ENCODE data around the gene PKP3.
"Not testable (repeated sequence)": the region's sequence is repeated elsewhere in the genome, so short reads cannot be mapped to it uniquely, and the experiment has no call there.

PKP3 gene

GRCh38 chr11:424766-425165 lies 30.8 kb downstream of the PKP3 start:
- H3K36me3 ChIP-seq (ENCODE audit: control insufficient read depth in 2 of 2, insufficient read depth in 2 of 2, low read length in 2 of 2); H3K9ac ChIP-seq (ENCODE audit: low read length in 2 of 2); H3K4me3 ChIP-seq (ENCODE audit: low read length in 2 of 2); H3K4me1 ChIP-seq (ENCODE audit: control insufficient read depth, insufficient read depth, low read length); H3K9me3 ChIP-seq (ENCODE audit: control insufficient read depth in 2 of 2, low read length in 2 of 2); H3K27ac ChIP-seq (ENCODE audit: low read length): not testable (repeated sequence)
- peaks cover 10 to 13% of the 10 kb centered on the region in 2 donors for H3K27me3 ChIP-seq (ENCODE audit: control insufficient read depth in 1 of 2, insufficient read depth in 2 of 2, low read length in 2 of 2)

- Histone ChIP-seq H3K36me3 (ENCODE audit: control insufficient read depth in 2 of 2, insufficient read depth in 2 of 2, low read length in 2 of 2) (no peaks in the 10 kb centered on the region), H3K9me3 (ENCODE audit: control insufficient read depth in 2 of 2, low read length in 2 of 2) (no peaks in the 10 kb centered on the region), H3K27me3 (ENCODE audit: control insufficient read depth in 1 of 2, insufficient read depth in 2 of 2, low read length in 2 of 2) (peaks cover 7 to 8% of the 10 kb centered on the region in 2 donors), H3K27ac (ENCODE audit: low read length) (no peak overlapping the region), H3K4me3 (ENCODE audit: low read length in 2 of 2) (no peak overlapping the region), H3K9ac (ENCODE audit: low read length in 2 of 2) (no peak overlapping the region), H3K4me1 (ENCODE audit: control insufficient read depth, insufficient read depth, low read length) (no peaks in the 10 kb centered on the region)
These were observed 31.3 kb downstream of the PKP3 start for GRCh38 chr11:425301-425700.

- Histone ChIP-seq H3K27me3 (ENCODE audit: control insufficient read depth in 1 of 2, insufficient read depth in 2 of 2, low read length in 2 of 2) (peaks cover 5 to 7% of the 10 kb centered on the region in 2 donors), H3K9me3 (ENCODE audit: control insufficient read depth in 2 of 2, low read length in 2 of 2) (no peaks in the 10 kb centered on the region), H3K4me1 (ENCODE audit: control insufficient read depth, insufficient read depth, low read length) (no peaks in the 10 kb centered on the region), H3K9ac (ENCODE audit: low read length in 2 of 2) (no peak overlapping the region), H3K4me3 (ENCODE audit: low read length in 2 of 2) (no peak overlapping the region), H3K36me3 (ENCODE audit: control insufficient read depth in 2 of 2, insufficient read depth in 2 of 2, low read length in 2 of 2) (no peaks in the 10 kb centered on the region), H3K27ac (ENCODE audit: low read length) (no peak overlapping the region)
These were observed 32.8 kb downstream of the PKP3 start for GRCh38 chr11:426851-427250.

GRCh38 chr11:428295-428694 lies 34.3 kb downstream of the PKP3 start:
- no peaks in the 10 kb centered on the region for H3K36me3 ChIP-seq (ENCODE audit: control insufficient read depth in 2 of 2, insufficient read depth in 2 of 2, low read length in 2 of 2)
- no peak overlapping the region for H3K4me3 ChIP-seq (ENCODE audit: low read length in 2 of 2)
- H3K27ac ChIP-seq (ENCODE audit: low read length) = no peak overlapping the region
- H3K9ac ChIP-seq (ENCODE audit: low read length in 2 of 2) = no peak overlapping the region
- peaks cover 7% of the 10 kb centered on the region in 2 donors for H3K27me3 ChIP-seq (ENCODE audit: control insufficient read depth in 1 of 2, insufficient read depth in 2 of 2, low read length in 2 of 2)
- H3K9me3 ChIP-seq (ENCODE audit: control insufficient read depth in 2 of 2, low read length in 2 of 2) = no peaks in the 10 kb centered on the region
- no peaks in the 10 kb centered on the region for H3K4me1 ChIP-seq (ENCODE audit: control insufficient read depth, insufficient read depth, low read length)

GRCh38 chr11:429391-429790 lies 35.4 kb downstream of the PKP3 start:
- Histone ChIP-seq H3K27ac (ENCODE audit: low read length) (no peak overlapping the region), H3K9ac (ENCODE audit: low read length in 2 of 2) (no peak overlapping the region), H3K4me1 (ENCODE audit: control insufficient read depth, insufficient read depth, low read length) (no peaks in the 10 kb centered on the region), H3K36me3 (ENCODE audit: control insufficient read depth in 2 of 2, insufficient read depth in 2 of 2, low read length in 2 of 2) (no peaks in the 10 kb centered on the region), H3K27me3 (ENCODE audit: control insufficient read depth in 1 of 2, insufficient read depth in 2 of 2, low read length in 2 of 2) (peaks cover 2 to 3% of the 10 kb centered on the region in 2 donors), H3K4me3 (ENCODE audit: low read length in 2 of 2) (no peak overlapping the region), H3K9me3 (ENCODE audit: control insufficient read depth in 2 of 2, low read length in 2 of 2) (no peaks in the 10 kb centered on the region)

GRCh38 chr11:429931-430456 lies 36.0 kb downstream of the PKP3 start:
- Histone ChIP-seq H3K9ac (ENCODE audit: low read length in 2 of 2) (no peak overlapping the region), H3K9me3 (ENCODE audit: control insufficient read depth in 2 of 2, low read length in 2 of 2) (no peaks in the 10 kb centered on the region), H3K36me3 (ENCODE audit: control insufficient read depth in 2 of 2, insufficient read depth in 2 of 2, low read length in 2 of 2) (no peaks in the 10 kb centered on the region), H3K27me3 (ENCODE audit: control insufficient read depth in 1 of 2, insufficient read depth in 2 of 2, low read length in 2 of 2) (peaks cover 0 to 2% of the 10 kb centered on the region in 2 donors), H3K27ac (ENCODE audit: low read length) (no peak overlapping the region), H3K4me3 (ENCODE audit: low read length in 2 of 2) (no peak overlapping the region), H3K4me1 (ENCODE audit: control insufficient read depth, insufficient read depth, low read length) (no peaks in the 10 kb centered on the region)

GRCh38 chr11:431921-432320 lies 37.9 kb downstream of the PKP3 start:
- Histone ChIP-seq H3K27me3 (ENCODE audit: control insufficient read depth in 1 of 2, insufficient read depth in 2 of 2, low read length in 2 of 2) (peaks cover 0 to 2% of the 10 kb centered on the region in 2 donors), H3K9me3 (ENCODE audit: control insufficient read depth in 2 of 2, low read length in 2 of 2) (no peaks in the 10 kb centered on the region), H3K27ac (ENCODE audit: low read length) (no peak overlapping the region), H3K9ac (ENCODE audit: low read length in 2 of 2) (no peak overlapping the region), H3K4me3 (ENCODE audit: low read length in 2 of 2) (no peak overlapping the region), H3K36me3 (ENCODE audit: control insufficient read depth in 2 of 2, insufficient read depth in 2 of 2, low read length in 2 of 2) (no peaks in the 10 kb centered on the region), H3K4me1 (ENCODE audit: control insufficient read depth, insufficient read depth, low read length) (no peaks in the 10 kb centered on the region)

GRCh38 chr11:432501-433100 lies 38.6 kb downstream of the PKP3 start:
- Histone ChIP-seq H3K27ac (ENCODE audit: low read length) (no peak overlapping the region), H3K9me3 (ENCODE audit: control insufficient read depth in 2 of 2, low read length in 2 of 2) (no peaks in the 10 kb centered on the region), H3K36me3 (ENCODE audit: control insufficient read depth in 2 of 2, insufficient read depth in 2 of 2, low read length in 2 of 2) (no peaks in the 10 kb centered on the region), H3K4me1 (ENCODE audit: control insufficient read depth, insufficient read depth, low read length) (no peaks in the 10 kb centered on the region), H3K9ac (ENCODE audit: low read length in 2 of 2) (no peak overlapping the region), H3K27me3 (ENCODE audit: control insufficient read depth in 1 of 2, insufficient read depth in 2 of 2, low read length in 2 of 2) (peaks cover 0 to 2% of the 10 kb centered on the region in 2 donors), H3K4me3 (ENCODE audit: low read length in 2 of 2) (no peak overlapping the region)

- H3K36me3 ChIP-seq (ENCODE audit: control insufficient read depth in 2 of 2, insufficient read depth in 2 of 2, low read length in 2 of 2) = no peaks in the 10 kb centered on the region
- peaks cover 0 to 3% of the 10 kb centered on the region in 2 donors for H3K27me3 ChIP-seq (ENCODE audit: control insufficient read depth in 1 of 2, insufficient read depth in 2 of 2, low read length in 2 of 2)
- no peaks in the 10 kb centered on the region for H3K9me3 ChIP-seq (ENCODE audit: control insufficient read depth in 2 of 2, low read length in 2 of 2)
- H3K27ac ChIP-seq (ENCODE audit: low read length) = no peak overlapping the region
- H3K4me1 ChIP-seq (ENCODE audit: control insufficient read depth, insufficient read depth, low read length) = no peaks in the 10 kb centered on the region
- H3K4me3 ChIP-seq (ENCODE audit: low read length in 2 of 2) = no peak overlapping the region
- H3K9ac ChIP-seq (ENCODE audit: low read length in 2 of 2) = no peak overlapping the region
These were observed 39.1 kb downstream of the PKP3 start for GRCh38 chr11:433111-433510.

- Histone ChIP-seq H3K9me3 (ENCODE audit: control insufficient read depth in 2 of 2, low read length in 2 of 2) (no peaks in the 10 kb centered on the region), H3K4me3 (ENCODE audit: low read length in 2 of 2) (no peak overlapping the region), H3K4me1 (ENCODE audit: control insufficient read depth, insufficient read depth, low read length) (no peaks in the 10 kb centered on the region), H3K27ac (ENCODE audit: low read length) (no peak overlapping the region), H3K36me3 (ENCODE audit: control insufficient read depth in 2 of 2, insufficient read depth in 2 of 2, low read length in 2 of 2) (no peaks in the 10 kb centered on the region), H3K9ac (ENCODE audit: low read length in 2 of 2) (no peak overlapping the region), H3K27me3 (ENCODE audit: control insufficient read depth in 1 of 2, insufficient read depth in 2 of 2, low read length in 2 of 2) (peaks cover under 1 to 3% of the 10 kb centered on the region in 2 donors)
These were observed 39.6 kb downstream of the PKP3 start for GRCh38 chr11:433641-434040.

- H3K9ac ChIP-seq (ENCODE audit: low read length in 2 of 2) = no peak overlapping the region
- no peaks in the 10 kb centered on the region for H3K36me3 ChIP-seq (ENCODE audit: control insufficient read depth in 2 of 2, insufficient read depth in 2 of 2, low read length in 2 of 2)
- H3K27me3 ChIP-seq (ENCODE audit: control insufficient read depth in 1 of 2, insufficient read depth in 2 of 2, low read length in 2 of 2) = peaks cover 4 to 7% of the 10 kb centered on the region in 2 donors
- no peaks in the 10 kb centered on the region for H3K9me3 ChIP-seq (ENCODE audit: control insufficient read depth in 2 of 2, low read length in 2 of 2)
- no peak overlapping the region for H3K27ac ChIP-seq (ENCODE audit: low read length)
- no peaks in the 10 kb centered on the region for H3K4me1 ChIP-seq (ENCODE audit: control insufficient read depth, insufficient read depth, low read length)
- H3K4me3 ChIP-seq (ENCODE audit: low read length in 2 of 2) = no peak overlapping the region
These were observed 40.5 kb downstream of the PKP3 start for GRCh38 chr11:434496-434895.

Measured in stomach smooth muscle (tissue), 2 donors.